IgD-negative memory B cell (primary cell): ENCODE results near the gene UNC93A. TPM values are rescaled to one million over a fixed set of nuclear protein-coding genes. Genes with fewer than 3 reads are reported as not detected.
A peak's percentile ranks its signal among the peaks of the same experiment; 100 is the strongest.
"Not testable (repeated sequence)": the region's sequence is repeated elsewhere in the genome, so short reads cannot be mapped to it uniquely, and the experiment has no call there.

Experiments used
- H3K27ac Mint-ChIP-seq, 3 donors: one replicate each; pipeline ENCODE4 v1.8.0; 2020 to 2022; ENCODE audit warnings: mild to moderate bottlenecking in 3 of 3, mixed read lengths in 3 of 3, moderate library complexity in 1 of 3
- H3K27me3 Mint-ChIP-seq: one replicate; pipeline ENCODE4 v1.8.0; 2021; ENCODE audit warnings: mixed read lengths
- H3K36me3 Mint-ChIP-seq: one replicate; pipeline ENCODE4 v1.8.0; 2020; ENCODE audit warnings: mild to moderate bottlenecking, mixed read lengths
- H3K4me1 Mint-ChIP-seq, 3 donors: one replicate each; pipeline ENCODE4 v1.8.0; 2020 to 2022; ENCODE audit warnings: mixed read lengths in 3 of 3, mild to moderate bottlenecking in 1 of 3
- H3K4me3 Mint-ChIP-seq, 4 donors: one replicate each; pipeline ENCODE4 v1.8.0; 2020 to 2022; ENCODE audit warnings: mild to moderate bottlenecking in 4 of 4, mixed read lengths in 4 of 4, moderate library complexity in 3 of 4
- H3K9me3 Mint-ChIP-seq, 3 donors: one replicate each; pipeline ENCODE4 v1.8.0; 2020 to 2021; ENCODE audit warnings: mixed read lengths in 3 of 3, mild to moderate bottlenecking in 1 of 3
- polyA plus RNA-seq: library from polyadenylated mRNA; unstranded; fragments of 300-500 nt; fragmentation: Illumina TruSeq; gene quantifications from one replicate; pipeline ENCODE4 v1.2.3, GENCODE V29; 2021

Gene UNC93A
- polyA plus RNA-seq, 1 donor from 2014 or later = not detected

- not testable (repeated sequence) for H3K4me3 Mint-ChIP-seq, H3K9me3 Mint-ChIP-seq
Observed at GRCh38 chr6:167280466-167280865, 10.6 kb upstream of the UNC93A start.

GRCh38 chr6:167282165-167282564, 8.9 kb upstream of the UNC93A start:
- Mint-ChIP-seq H3K27me3 (peaks cover 21% of the 10 kb centered on the region), H3K4me3 (no peak overlapping the region), H3K4me1 (no peaks in the 10 kb centered on the region), H3K9me3 (peaks cover 0 to 1% (median 0%) of the 10 kb centered on the region in 3 donors), H3K27ac (no peak overlapping the region), H3K36me3 (no peaks in the 10 kb centered on the region)

More at GRCh38 chr6:167280466-167280865, 10.6 kb upstream of the UNC93A start:
- not testable (repeated sequence) for H3K27ac Mint-ChIP-seq, H3K4me1 Mint-ChIP-seq, H3K36me3 Mint-ChIP-seq
- peaks cover 21% of the 10 kb centered on the region for H3K27me3 Mint-ChIP-seq

- not testable (repeated sequence) for H3K27ac Mint-ChIP-seq, H3K4me3 Mint-ChIP-seq, H3K4me1 Mint-ChIP-seq, H3K9me3 Mint-ChIP-seq, H3K36me3 Mint-ChIP-seq, H3K27me3 Mint-ChIP-seq
Observed at GRCh38 chr6:167284565-167284964, 6.5 kb upstream of the UNC93A start.

- Mint-ChIP-seq H3K4me1 (no peaks in the 10 kb centered on the region), H3K27ac (no peak overlapping the region), H3K27me3 (peaks cover 10% of the 10 kb centered on the region), H3K4me3 (peak overlapping the region in 1 of 4 donors; percentile 43), H3K36me3 (no peaks in the 10 kb centered on the region), H3K9me3 (no peaks in the 10 kb centered on the region)
Observed at GRCh38 chr6:167285077-167285770, 5.9 kb upstream of the UNC93A start.

- H3K27me3 Mint-ChIP-seq = peaks cover 2% of the 10 kb centered on the region
- H3K4me3 Mint-ChIP-seq = no peak overlapping the region
- no peak overlapping the region for H3K27ac Mint-ChIP-seq
- H3K4me1 Mint-ChIP-seq = no peaks in the 10 kb centered on the region
- no peaks in the 10 kb centered on the region for H3K36me3 Mint-ChIP-seq
- H3K9me3 Mint-ChIP-seq = no peaks in the 10 kb centered on the region
Observed at GRCh38 chr6:167287513-167288048, 3.5 kb upstream of the UNC93A start.

GRCh38 chr6:167288591-167289225, 2.4 kb upstream of the UNC93A start:
- not testable (repeated sequence) for H3K36me3 Mint-ChIP-seq, H3K4me3 Mint-ChIP-seq, H3K27ac Mint-ChIP-seq, H3K27me3 Mint-ChIP-seq, H3K9me3 Mint-ChIP-seq, H3K4me1 Mint-ChIP-seq

GRCh38 chr6:167289291-167289690, 1.8 kb upstream of the UNC93A start:
- H3K27ac Mint-ChIP-seq, H3K27me3 Mint-ChIP-seq, H3K9me3 Mint-ChIP-seq: not testable (repeated sequence)

GRCh38 chr6:167291623-167292300, 647 bp downstream of the UNC93A start:
- Mint-ChIP-seq H3K4me1 (no peaks in the 10 kb centered on the region), H3K27ac (no peak overlapping the region), H3K36me3 (no peaks in the 10 kb centered on the region), H3K9me3 (no peaks in the 10 kb centered on the region), H3K4me3 (no peak overlapping the region), H3K27me3 (no peaks in the 10 kb centered on the region)

More at GRCh38 chr6:167289291-167289690, 1.8 kb upstream of the UNC93A start:
- H3K4me1 Mint-ChIP-seq, H3K36me3 Mint-ChIP-seq, H3K4me3 Mint-ChIP-seq: not testable (repeated sequence)

- Mint-ChIP-seq H3K4me1 (no peaks in the 10 kb centered on the region), H3K27me3 (no peaks in the 10 kb centered on the region), H3K9me3 (peaks cover 0 to 2% (median 0%) of the 10 kb centered on the region in 3 donors), H3K27ac (no peak overlapping the region), H3K36me3 (no peaks in the 10 kb centered on the region), H3K4me3 (no peak overlapping the region)
Observed at GRCh38 chr6:167292301-167293087, 1.4 kb downstream of the UNC93A start.

GRCh38 chr6:167293088-167293589, 2.0 kb downstream of the UNC93A start:
- H3K36me3 Mint-ChIP-seq = no peaks in the 10 kb centered on the region
- H3K27me3 Mint-ChIP-seq = peaks cover 6% of the 10 kb centered on the region
- H3K27ac Mint-ChIP-seq = no peak overlapping the region
- peaks cover 0 to 5% (median 4%) of the 10 kb centered on the region in 3 donors for H3K4me1 Mint-ChIP-seq
- no peak overlapping the region for H3K4me3 Mint-ChIP-seq
- H3K9me3 Mint-ChIP-seq = peaks cover 0 to 6% (median 0%) of the 10 kb centered on the region in 3 donors

- Mint-ChIP-seq H3K9me3 (peaks cover 0 to 6% (median 0%) of the 10 kb centered on the region in 3 donors), H3K4me1 (peaks cover 0 to 9% (median 7%) of the 10 kb centered on the region in 3 donors), H3K27ac (no peak overlapping the region), H3K27me3 (peaks cover 6% of the 10 kb centered on the region), H3K4me3 (no peak overlapping the region), H3K36me3 (no peaks in the 10 kb centered on the region)
Observed at GRCh38 chr6:167293590-167294091, 2.5 kb downstream of the UNC93A start.

- Mint-ChIP-seq H3K36me3 (no peaks in the 10 kb centered on the region), H3K4me3 (no peak overlapping the region), H3K27ac (no peak overlapping the region), H3K4me1 (peaks cover 0 to 9% (median 7%) of the 10 kb centered on the region in 3 donors), H3K9me3 (peaks cover 0 to 6% (median 0%) of the 10 kb centered on the region in 3 donors), H3K27me3 (peaks cover 6% of the 10 kb centered on the region)
Observed at GRCh38 chr6:167294241-167294640, 3.1 kb downstream of the UNC93A start.

GRCh38 chr6:167294651-167295494, 3.8 kb downstream of the UNC93A start:
- Mint-ChIP-seq H3K9me3 (peaks cover 0 to 6% (median 0%) of the 10 kb centered on the region in 3 donors), H3K36me3 (no peaks in the 10 kb centered on the region), H3K27ac (no peak overlapping the region), H3K4me1 (peaks cover 0 to 9% (median 7%) of the 10 kb centered on the region in 3 donors), H3K4me3 (no peak overlapping the region), H3K27me3 (peaks cover 9% of the 10 kb centered on the region)
